Glomerular visceral epithelial cell (primary cell): ENCODE results near the gene DYSF.

Source experiments
- DNase-seq: peaks from one replicate; pipeline ENCODE4 v3.0.0-alpha.2; 2016; ENCODE audit errors: extremely low spot score

Gene DYSF

GRCh38 chr2:71706836-71707235 lies 253.5 kb downstream of the DYSF start:
- no peak for DNase-seq

GRCh38 chr2:71710367-71711132 lies 257.2 kb downstream of the DYSF start:
- no peak for DNase-seq

- peak; percentile 17 for DNase-seq
These were observed 257.9 kb downstream of the DYSF start for GRCh38 chr2:71711133-71711855.

GRCh38 chr2:71712158-71712818 lies 258.9 kb downstream of the DYSF start:
- no peak for DNase-seq

- peak; percentile 33 for DNase-seq
These were observed 260.5 kb downstream of the DYSF start for GRCh38 chr2:71713581-71714580.

GRCh38 chr2:71714601-71715240 lies 261.4 kb downstream of the DYSF start:
- DNase-seq: no peak

- DNase-seq: no peak
These were observed 261.9 kb downstream of the DYSF start for GRCh38 chr2:71715241-71715750.

- DNase-seq: no peak
These were observed 262.8 kb downstream of the DYSF start for GRCh38 chr2:71715951-71716696.

- DNase-seq: peak; percentile 82
These were observed 263.6 kb downstream of the DYSF start for GRCh38 chr2:71716697-71717624.

- DNase-seq: no peak
These were observed 265.3 kb downstream of the DYSF start for GRCh38 chr2:71718686-71719085.

GRCh38 chr2:71719520-71720282 lies 266.3 kb downstream of the DYSF start:
- DNase-seq: no peak

- no peak for DNase-seq
These were observed 266.9 kb downstream of the DYSF start for GRCh38 chr2:71720283-71720560.

GRCh38 chr2:71720596-71721361 lies 267.4 kb downstream of the DYSF start:
- no peak for DNase-seq

GRCh38 chr2:71721362-71721665 lies 268.0 kb downstream of the DYSF start:
- DNase-seq: no peak

- DNase-seq: no peak
These were observed 268.3 kb downstream of the DYSF start for GRCh38 chr2:71721669-71722068.

GRCh38 chr2:71722286-71722685 lies 268.9 kb downstream of the DYSF start:
- no peak for DNase-seq

GRCh38 chr2:71724793-71725192 lies 271.4 kb downstream of the DYSF start:
- no peak for DNase-seq

- no peak for DNase-seq
These were observed 272.5 kb downstream of the DYSF start for GRCh38 chr2:71725836-71726235.
